Neuronal stem cell (in vitro differentiated cells): ENCODE results near the gene MSANTD3.

Experiments
- DNase-seq: peaks from one replicate; pipeline ENCODE4 v3.0.0-alpha.2; 2013; ENCODE audit warnings: low spot score
- H2AFZ ChIP-seq: one replicate; pipeline ENCODE4 v1.6.1; 2013; ENCODE audit warnings: mild to moderate bottlenecking, low read length, inconsistent platforms
- H2AK5ac ChIP-seq: 2 replicates; pipeline ENCODE4 v1.6.1; 2013; ENCODE audit warnings: low read depth, mild to moderate bottlenecking, inconsistent platforms, low read length, moderate library complexity, mixed read lengths
- H2BK120ac ChIP-seq: 2 replicates; pipeline ENCODE4 v1.6.1; 2013; ENCODE audit warnings: low read depth, mild to moderate bottlenecking, inconsistent platforms, low read length, moderate library complexity, mixed read lengths
- H2BK12ac ChIP-seq: one replicate; pipeline ENCODE4 v1.6.1; 2013; ENCODE audit warnings: low read length, inconsistent platforms
- H2BK15ac ChIP-seq: 2 replicates; pipeline ENCODE4 v1.6.1; 2013; ENCODE audit warnings: mild to moderate bottlenecking, low read length, inconsistent platforms, mixed read lengths
- H2BK5ac ChIP-seq: one replicate; pipeline ENCODE4 v1.6.1; 2013; ENCODE audit warnings: inconsistent platforms, mild to moderate bottlenecking, low read length, moderate library complexity
- H3K14ac ChIP-seq: one replicate; pipeline ENCODE4 v1.6.1; 2013; ENCODE audit warnings: low read length, inconsistent platforms
- H3K18ac ChIP-seq: 2 replicates; pipeline ENCODE4 v1.6.1; 2013; ENCODE audit warnings: low read length, inconsistent platforms
- H3K23ac ChIP-seq: 2 replicates; pipeline ENCODE4 v1.6.1; 2013; ENCODE audit warnings: low read depth, mild to moderate bottlenecking, mixed read lengths, low read length, inconsistent platforms; ENCODE audit not compliant: poor library complexity
- H3K27ac ChIP-seq: replicated peaks from 3 replicates; pipeline ENCODE4 v1.5.1; 2013; ENCODE audit warnings: low read length, inconsistent platforms
- H3K27me3 ChIP-seq, 3 experiments: 2 replicates each; pipeline ENCODE4 v1.6.1; 2013; ENCODE audit warnings: low read length in 3 of 3, mild to moderate bottlenecking in 2 of 3, inconsistent platforms in 1 of 3, low read depth in 1 of 3, mixed read lengths in 1 of 3, moderate library complexity in 1 of 3; ENCODE audit not compliant: control insufficient read depth in 3 of 3, insufficient read depth in 3 of 3
- H3K36me3 ChIP-seq, 2 donors: replicated peaks in 1 of 2; 2 replicates each; pipeline ENCODE4 v1.6.1; 2013; ENCODE audit warnings: low read length in 2 of 2; ENCODE audit not compliant: control insufficient read depth in 2 of 2, insufficient read depth in 2 of 2
- H3K4ac ChIP-seq: 2 replicates; pipeline ENCODE4 v1.6.1; 2013; ENCODE audit warnings: inconsistent platforms, mild to moderate bottlenecking, low read length, moderate library complexity
- H3K4me1 ChIP-seq, 2 donors: 1 replicate in 1 of 2; 2 replicates in 1 of 2; pipeline ENCODE4 v1.6.1; 2013; ENCODE audit warnings: low read length in 2 of 2, low read depth in 1 of 2; ENCODE audit not compliant: control insufficient read depth in 2 of 2, insufficient read depth in 1 of 2
- H3K4me2 ChIP-seq: one replicate; pipeline ENCODE4 v1.6.1; 2013; ENCODE audit warnings: mild to moderate bottlenecking, low read length, inconsistent platforms; ENCODE audit not compliant: insufficient read depth, poor library complexity, severe bottlenecking
- H3K4me3 ChIP-seq, 2 donors: 2 replicates each; pipeline ENCODE4 v1.5.1; 2013; ENCODE audit warnings: low read length in 2 of 2, mild to moderate bottlenecking in 2 of 2, inconsistent platforms in 1 of 2, moderate library complexity in 1 of 2
- H3K79me1 ChIP-seq: one replicate; pipeline ENCODE4 v1.6.1; 2013; ENCODE audit warnings: low read depth, mild to moderate bottlenecking, inconsistent platforms, low read length, moderate library complexity
- H3K9ac ChIP-seq: one replicate; pipeline ENCODE4 v1.6.1; 2013; ENCODE audit warnings: mild to moderate bottlenecking, low read depth, low read length, inconsistent platforms; ENCODE audit not compliant: poor library complexity
- H3K9me3 ChIP-seq, 2 donors: replicated peaks in 1 of 2; 2 replicates each; pipeline versions ENCODE3 to v1.6.1; 2013; ENCODE audit warnings: low read length in 2 of 2, mild to moderate bottlenecking in 2 of 2, inconsistent platforms in 1 of 2, low read depth in 1 of 2, mixed read lengths in 1 of 2, moderate library complexity in 1 of 2; ENCODE audit not compliant: control insufficient read depth in 2 of 2, insufficient read depth in 1 of 2
- H4K8ac ChIP-seq: one replicate; pipeline ENCODE4 v1.6.1; 2013; ENCODE audit warnings: low read depth, mild to moderate bottlenecking, inconsistent platforms, low read length, moderate library complexity
- H4K91ac ChIP-seq: one replicate; pipeline ENCODE4 v1.6.1; 2013; ENCODE audit warnings: low read length, low read depth, mild to moderate bottlenecking, inconsistent platforms; ENCODE audit not compliant: poor library complexity
- WGBS, 2 donors: extraction: QIAGEN DNeasy Blood & Tissue Kit; methylation state at CpG; one replicate each; pipeline ENCODE4 v1.1.7; 2013; ENCODE audit warnings: missing lambda C conversion rate in 2 of 2, mixed read lengths in 1 of 2; ENCODE audit not compliant: insufficient read length in 2 of 2, insufficient replicate concordance in 1 of 2; ENCODE audit errors: extremely low coverage in 2 of 2; 5-methylcytosine and 5-hydroxymethylcytosine counted together

Gene MSANTD3

DNA sequence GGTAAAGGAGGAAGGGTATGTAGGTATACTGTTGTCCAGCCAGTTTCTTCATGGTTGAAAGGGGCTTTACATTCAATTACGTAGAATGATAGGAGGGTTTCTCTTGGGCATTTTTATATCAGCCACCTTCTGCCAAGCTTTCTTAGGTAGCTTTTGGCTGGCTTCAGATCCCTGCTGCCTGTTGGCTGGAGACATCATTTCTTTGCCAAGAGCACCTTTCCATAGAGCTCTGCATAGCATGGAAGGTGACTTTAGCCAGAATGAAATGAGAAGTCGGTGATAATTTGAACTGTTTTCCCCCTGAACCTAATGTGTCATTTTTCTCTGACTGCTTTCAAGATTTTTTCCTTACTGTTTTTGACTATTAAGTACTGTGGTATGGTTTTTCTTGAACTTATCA is 72.9 kb downstream of the MSANTD3 start:
- Histone ChIP-seq H2AFZ (no peak overlapping the region), H3K14ac (no peak overlapping the region), H3K4me3 (no peak overlapping the region), H3K4ac (no peak overlapping the region), H2BK15ac (no peak overlapping the region), H3K23ac (no peak overlapping the region), H4K8ac (no peak overlapping the region), H3K27ac (no peak overlapping the region), H2BK120ac (no peak overlapping the region), H3K4me2 (no peak overlapping the region), H4K91ac (no peak overlapping the region), H3K9me3 (peaks cover 0 to 19% of the 10 kb centered on the region in 2 donors), H3K18ac (no peak overlapping the region), H3K27me3 (no peaks in the 10 kb centered on the region), H2AK5ac (no peak overlapping the region), H2BK12ac (no peak overlapping the region), H3K4me1 (peaks cover 0 to 2% of the 10 kb centered on the region in 2 donors), H3K79me1 (peaks cover 4% of the 10 kb centered on the region), H2BK5ac (no peak overlapping the region), H3K9ac (no peak overlapping the region), H3K36me3 (peaks cover 6 to 63% of the 10 kb centered on the region in 2 donors)
- WGBS, 2 donors, result no CpG with 5 or more reads among the region's 2 CpGs
- no peak for DNase-seq
